ENCODE results near the gene RPL36A.

DNA sequence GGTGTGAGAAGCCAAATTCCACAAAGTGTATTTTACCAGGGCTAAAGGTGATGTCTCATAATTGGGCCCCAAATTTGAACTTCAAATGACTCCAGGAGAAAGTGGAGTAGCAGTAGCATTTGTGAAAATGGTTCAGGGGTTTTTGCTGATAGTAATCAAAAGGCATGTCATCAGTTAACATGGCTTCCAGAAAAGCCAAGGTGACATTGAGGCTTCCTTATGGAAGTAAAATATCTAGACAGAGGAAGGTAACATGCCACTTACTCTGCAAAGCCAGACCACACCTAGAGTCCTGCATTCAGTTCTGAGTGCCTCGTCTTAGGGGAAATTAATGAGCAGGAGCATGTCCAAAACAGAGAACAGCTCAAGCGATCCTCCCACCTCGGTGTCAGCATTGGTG is 2.2 kb upstream of the RPL36A start:
- TF ChIP-seq, protein P1, sequence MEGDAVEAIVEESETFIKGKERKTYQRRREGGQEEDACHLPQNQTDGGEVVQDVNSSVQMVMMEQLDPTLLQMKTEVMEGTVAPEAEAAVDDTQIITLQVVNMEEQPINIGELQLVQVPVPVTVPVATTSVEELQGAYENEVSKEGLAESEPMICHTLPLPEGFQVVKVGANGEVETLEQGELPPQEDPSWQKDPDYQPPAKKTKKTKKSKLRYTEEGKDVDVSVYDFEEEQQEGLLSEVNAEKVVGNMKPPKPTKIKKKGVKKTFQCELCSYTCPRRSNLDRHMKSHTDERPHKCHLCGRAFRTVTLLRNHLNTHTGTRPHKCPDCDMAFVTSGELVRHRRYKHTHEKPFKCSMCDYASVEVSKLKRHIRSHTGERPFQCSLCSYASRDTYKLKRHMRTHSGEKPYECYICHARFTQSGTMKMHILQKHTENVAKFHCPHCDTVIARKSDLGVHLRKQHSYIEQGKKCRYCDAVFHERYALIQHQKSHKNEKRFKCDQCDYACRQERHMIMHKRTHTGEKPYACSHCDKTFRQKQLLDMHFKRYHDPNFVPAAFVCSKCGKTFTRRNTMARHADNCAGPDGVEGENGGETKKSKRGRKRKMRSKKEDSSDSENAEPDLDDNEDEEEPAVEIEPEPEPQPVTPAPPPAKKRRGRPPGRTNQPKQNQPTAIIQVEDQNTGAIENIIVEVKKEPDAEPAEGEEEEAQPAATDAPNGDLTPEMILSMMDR (IDR thresholded peaks at IDR 0.05) = no peak
- TF ChIP-seq POLR2A (IDR thresholded peaks at IDR 0.05) = no peak

Data from esophagus squamous epithelium (tissue), 4 donors.